ENCODE results near the gene RPGRIP1.

- no peak for TF ChIP-seq CTCF (conservative IDR thresholded peaks at IDR 0.05; ENCODE audit: low read depth, low read length)
- no peak for TF ChIP-seq MAFK (IDR thresholded peaks at IDR 0.05; ENCODE audit: low read depth, low read length)
These were observed 15.7 kb upstream of the RPGRIP1 start for GRCh38 chr14:21264025-21264801.

Measured in IMR-90 (cell line).